Measurements from ENCODE around the gene EGFR.

Gene EGFR

DNA sequence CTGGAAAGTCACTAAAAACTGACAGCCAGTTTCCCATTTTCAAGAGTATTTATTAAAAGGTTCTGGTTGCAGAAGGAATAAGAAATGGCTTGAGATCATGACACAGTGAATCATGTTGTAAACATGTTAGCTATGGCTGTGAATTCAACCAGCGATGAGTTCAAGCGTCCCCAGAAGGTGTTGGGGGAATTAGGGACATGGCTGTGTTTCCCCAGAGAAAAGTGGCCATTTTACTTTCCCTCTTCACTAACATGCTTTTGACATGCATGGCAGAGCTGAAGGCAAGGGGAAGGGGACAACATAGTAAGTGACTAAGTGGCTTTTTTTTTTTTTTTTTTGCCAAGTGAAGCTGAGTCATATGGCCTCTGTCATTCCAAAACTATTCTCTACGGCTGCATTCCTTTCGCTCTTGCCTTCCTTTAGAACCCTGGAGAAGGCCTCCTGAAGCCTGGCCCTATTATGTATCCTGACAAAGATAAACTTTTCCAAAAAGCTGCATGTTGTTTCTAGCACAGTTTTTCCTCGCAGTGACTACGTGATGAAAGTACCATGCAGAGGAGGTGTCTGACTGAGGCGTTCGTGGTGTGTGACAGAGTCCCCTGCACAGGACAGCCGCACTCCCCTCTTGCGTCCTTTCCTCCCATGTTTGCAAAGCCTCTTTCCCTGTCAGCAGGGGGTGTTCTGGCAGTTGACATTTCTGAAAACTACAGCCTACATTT, 46.9 kb downstream of the EGFR start:
- no peak for DNase-seq

DNA sequence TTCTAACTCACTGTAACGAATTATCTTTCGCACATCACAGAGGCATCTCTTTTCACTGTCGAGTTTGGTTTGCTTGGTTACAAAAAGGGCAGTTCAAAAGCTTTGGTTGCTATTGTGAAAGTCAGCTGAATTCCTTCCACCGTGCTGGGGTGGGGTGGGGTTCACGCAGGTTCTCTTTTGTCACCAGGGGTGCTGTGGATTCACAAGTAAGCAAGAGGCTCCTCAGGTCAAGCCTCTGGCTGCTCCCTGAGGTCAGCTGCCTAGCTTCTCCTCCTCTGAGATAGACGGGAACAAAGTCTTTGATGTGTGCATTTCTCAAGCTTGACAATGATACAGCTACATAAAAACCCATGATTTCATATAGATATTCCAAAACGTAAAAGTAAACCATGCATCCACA, 47.7 kb downstream of the EGFR start:
- no peak for DNase-seq

DNA sequence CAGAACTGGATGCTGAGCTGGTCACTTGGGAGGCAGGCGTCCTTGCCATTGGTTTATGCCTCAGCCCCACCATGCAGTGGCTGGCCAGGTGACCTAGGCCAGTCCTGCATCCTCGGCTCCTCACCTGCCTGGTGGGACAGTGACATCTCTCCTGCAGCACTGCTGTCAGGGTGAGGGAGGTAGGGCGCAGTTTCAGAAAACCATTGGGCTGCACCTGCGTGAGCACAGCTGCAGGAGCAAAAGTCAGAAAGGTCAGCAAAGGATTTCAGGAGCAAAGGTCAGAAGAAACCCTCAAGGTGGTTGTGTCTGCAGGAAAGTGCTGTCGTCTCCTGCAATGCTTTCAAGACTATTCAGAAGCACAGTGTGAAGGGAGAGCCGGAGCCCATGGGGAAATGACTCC, 48.1 kb downstream of the EGFR start:
- no peak for DNase-seq

DNA sequence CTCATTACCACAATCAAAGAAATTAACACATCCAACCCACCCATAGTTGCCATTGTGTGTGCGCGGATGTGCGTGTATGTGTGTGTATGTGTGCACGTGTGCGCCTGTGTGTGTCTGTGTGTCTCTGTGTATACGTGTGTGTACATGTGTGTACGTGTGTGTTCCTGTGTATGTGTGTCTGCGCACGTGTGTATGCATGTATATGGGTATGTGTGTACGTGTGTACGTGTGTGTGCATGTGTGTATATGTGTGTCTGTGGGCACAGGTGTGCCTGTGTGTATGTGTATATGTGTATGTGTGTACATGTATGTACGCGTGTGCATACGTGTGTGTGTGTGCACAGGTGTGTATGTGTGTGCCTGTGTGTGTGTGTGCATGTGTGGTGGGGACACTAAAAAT, 48.9 kb downstream of the EGFR start:
- no peak for DNase-seq

DNA sequence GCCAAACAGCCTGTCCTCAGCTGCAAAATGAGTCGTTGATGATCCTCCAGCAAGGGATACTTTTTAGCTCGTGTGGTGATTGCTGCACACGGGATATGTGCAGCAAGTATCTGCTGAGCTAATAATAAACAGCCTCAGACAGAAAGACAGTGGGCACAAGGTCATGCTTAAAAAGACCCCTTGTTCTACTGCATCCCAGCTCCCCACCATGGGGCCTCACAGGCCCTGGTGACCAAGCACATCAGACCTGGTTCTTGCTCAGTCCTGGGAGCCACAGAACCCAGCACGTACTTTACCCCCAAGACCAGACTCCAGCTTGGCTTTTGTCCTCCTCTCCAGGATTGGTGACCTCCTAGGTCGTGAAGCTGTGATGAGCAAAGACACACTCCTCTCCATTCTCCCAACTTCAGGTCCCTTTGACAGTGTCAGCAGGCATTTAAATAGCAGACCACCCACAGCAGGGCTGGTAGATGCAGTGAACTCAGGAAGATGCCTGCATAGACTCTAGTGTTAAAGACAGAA, 50.5 kb downstream of the EGFR start:
- DNase-seq: no peak

DNA sequence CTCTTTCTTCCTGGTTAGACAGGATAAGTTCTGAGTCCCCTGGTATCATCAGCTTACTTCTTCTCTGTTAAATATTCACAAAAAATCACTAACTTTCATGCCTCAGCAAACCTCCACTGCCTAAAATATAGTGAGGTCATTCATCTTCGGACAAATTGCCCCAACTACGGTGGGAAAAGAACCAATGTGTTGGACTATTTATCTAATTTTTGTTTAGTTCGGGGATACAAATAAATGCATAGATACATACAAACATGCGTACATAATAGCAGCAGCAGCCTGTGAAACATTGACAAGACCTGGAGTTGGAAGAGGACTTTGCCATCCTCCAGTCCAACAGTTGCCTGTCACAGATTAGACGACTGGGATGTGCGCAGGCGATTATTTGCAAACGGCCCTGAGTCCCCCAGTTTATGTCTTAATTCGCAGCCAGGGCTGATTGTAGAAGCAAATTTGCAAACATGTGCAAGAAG, 51.5 kb downstream of the EGFR start:
- no peak for DNase-seq

DNA sequence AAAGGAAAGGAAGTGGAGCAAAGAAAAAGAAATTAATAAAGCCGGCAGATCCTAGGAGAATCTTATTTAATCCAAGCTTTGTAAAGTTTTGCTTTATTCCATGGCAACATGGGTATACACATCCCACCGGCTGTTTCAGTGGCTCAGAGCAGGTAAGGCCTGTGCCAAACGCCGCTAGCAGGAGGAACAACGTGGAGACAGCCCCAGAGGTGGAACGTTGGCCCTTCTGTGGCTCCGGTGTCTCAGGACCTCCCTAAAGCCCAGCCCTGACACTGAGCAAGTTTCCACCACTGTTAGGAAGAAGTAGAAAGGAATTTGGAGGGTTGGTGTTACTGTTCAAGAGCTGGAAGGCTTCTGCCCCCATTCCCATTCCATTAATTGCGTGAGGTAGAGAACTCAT, 52.0 kb downstream of the EGFR start:
- no peak for DNase-seq

DNA sequence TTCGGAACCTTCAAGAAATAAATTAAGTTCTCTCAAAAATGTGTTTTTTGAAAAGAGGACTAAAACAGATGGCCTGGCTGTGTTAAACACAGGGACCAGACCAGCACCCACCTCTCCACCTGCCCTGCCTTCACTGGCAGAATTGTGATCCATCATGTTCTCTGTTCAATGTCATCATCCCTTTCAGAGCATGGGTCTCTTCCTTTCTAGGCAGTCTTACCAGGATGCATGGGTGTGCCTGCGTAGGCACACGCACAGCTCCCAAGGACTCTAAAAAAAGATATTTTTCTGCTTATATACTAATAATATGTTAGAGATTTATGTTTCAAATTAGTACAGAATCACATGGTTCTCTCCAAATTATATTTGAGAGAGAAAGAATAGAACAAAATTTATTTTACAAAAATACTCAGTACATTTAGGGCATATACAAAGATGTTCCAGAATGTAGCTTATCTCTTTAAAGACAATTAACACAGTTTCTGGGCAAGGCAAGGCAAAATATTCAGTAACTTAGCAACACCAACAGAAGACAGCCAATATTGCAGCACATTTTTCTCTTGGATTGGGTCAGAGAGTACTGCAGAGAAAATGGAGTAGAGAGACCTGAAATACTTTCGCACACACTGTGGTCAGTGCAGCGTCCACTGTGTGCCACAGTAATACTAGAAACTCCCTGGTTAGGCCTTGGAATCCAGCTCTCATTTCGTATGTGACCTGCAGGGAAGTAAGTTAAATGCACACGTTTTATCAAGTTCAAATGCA, 52.8 kb downstream of the EGFR start:
- no peak for DNase-seq

DNA sequence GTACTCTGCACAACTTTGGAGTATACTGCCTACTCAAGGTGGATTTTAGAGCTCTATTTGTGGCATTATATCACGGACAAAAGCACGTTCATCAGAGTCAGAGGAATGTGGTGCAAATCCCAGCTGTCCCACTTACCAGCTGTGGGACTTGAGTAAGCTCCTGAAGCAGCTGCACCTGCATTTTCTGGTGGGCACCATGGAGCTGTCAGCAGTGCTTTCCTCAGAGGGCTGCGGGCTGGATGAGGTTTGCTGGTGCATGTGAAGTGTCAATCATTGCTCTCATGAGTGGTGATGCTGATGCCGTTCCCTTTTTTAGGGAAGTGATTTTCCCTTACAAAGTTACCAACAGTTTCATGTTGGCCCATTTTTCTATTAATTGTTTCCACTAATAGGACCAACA, 53.4 kb downstream of the EGFR start:
- DNase-seq: no peak

DNA sequence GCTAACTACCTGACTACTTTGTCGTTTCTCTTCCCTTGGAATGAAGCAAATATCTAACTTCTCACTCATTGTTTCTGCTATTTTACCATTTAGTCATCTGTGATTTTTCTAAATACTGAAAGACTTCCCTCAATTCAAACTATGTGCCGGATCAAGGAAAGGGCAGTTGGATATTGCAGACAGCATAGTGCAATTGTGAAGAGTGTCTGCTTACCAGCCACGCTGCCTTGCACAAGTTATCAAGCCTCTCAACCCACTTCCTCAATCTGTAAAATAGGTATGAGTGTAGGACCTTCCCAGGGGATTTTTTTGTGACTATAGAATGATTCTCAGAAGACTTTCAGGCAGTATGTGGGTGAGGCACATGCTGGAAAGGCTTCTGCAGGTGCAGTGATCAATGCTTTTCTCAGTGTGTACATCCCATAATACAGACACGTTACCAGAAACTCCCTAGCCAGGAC, 54.3 kb downstream of the EGFR start:
- no peak for DNase-seq

DNA sequence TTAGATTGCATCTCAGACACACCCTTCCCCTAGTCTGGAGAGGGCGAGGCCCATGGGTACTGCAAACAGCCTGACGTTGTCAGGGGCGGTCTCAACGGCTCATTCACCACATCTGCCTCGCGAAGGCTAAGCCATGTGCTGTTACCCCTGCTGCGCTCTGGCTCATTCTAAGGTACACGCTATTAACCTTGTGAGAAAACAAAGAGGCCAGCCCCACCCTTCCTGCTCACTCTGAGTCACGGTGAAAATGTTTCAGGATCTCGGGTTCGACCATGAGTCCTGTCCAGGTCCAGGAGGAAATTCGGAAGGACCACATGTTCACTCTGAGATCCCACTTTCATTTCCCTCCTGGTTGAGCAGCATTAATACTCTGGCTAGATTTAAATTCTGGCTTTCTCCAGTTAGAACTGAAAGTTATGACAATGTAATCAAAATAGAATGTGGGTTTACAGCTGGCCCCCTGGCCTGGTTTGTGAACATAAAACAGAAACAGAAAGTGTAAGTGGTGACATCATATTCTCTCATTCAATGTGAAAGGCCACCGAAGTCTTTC, 55.2 kb downstream of the EGFR start:
- DNase-seq: no peak

DNA sequence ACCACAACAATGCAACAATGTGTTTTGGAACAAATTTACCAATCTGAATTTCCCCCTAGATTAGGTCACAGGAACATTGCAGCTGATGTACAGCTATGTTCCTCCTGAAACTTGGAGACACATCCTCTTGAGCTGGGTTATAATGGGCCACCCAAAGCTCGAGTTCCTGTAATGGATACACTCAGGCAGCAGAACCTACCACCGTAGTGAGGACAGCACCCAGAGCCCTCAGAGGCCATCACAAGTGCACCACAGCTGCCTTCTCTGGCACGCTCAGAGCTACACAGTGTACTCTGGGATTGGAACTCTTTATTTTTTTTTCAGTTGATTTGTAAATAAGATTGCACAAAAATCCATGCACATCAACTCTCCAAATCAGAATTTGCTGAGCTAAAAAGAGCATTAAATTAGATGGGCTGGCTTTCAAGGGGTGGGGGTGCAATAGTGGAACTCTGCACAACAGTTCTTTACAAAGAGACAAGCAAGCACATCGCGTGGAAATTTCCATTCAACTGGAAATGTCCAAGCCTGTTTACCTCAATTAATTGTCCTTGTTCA, 56.7 kb downstream of the EGFR start:
- DNase-seq: no peak

DNA sequence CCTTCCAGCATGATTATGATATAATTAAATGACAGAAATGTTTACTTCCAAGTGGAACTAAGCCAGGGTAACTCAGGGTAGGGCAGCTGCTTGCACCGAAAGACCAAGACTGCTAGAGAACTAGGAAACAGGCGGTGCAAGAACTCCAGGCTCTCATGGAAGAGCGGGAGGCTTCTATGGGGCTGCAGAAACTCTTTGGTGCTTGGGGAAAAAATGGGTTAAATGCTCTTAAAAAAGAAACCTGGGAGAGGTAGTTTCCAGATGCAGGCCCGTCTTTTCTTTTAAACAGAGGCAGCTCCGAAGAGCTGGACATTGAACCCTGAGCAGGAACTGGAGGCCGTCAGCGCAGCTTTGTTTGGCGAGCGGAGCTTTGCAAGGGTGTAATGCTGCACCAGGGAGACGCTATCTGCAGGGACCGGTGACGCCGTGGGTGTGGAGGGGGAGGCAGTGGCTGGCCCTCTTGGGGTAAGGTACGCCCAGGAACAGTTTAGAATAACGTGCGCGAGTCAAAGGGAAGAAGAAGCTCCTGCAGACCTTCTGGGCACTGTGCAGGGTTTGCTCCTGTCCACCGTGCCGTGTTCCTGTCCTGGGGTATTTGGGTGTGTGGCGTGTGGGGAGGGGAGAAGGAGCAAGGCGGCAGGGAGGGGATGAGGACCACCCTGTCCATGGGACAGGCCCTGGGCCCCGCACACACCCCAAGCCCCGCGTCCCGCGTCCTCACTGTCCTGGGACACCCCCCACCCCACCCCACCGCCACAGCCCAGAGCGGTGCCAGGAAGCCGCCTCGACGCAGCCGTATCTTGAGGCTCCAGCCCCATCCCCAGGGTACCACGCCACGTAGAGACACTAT, 59.0 kb downstream of the EGFR start:
- DNase-seq: no peak

DNA sequence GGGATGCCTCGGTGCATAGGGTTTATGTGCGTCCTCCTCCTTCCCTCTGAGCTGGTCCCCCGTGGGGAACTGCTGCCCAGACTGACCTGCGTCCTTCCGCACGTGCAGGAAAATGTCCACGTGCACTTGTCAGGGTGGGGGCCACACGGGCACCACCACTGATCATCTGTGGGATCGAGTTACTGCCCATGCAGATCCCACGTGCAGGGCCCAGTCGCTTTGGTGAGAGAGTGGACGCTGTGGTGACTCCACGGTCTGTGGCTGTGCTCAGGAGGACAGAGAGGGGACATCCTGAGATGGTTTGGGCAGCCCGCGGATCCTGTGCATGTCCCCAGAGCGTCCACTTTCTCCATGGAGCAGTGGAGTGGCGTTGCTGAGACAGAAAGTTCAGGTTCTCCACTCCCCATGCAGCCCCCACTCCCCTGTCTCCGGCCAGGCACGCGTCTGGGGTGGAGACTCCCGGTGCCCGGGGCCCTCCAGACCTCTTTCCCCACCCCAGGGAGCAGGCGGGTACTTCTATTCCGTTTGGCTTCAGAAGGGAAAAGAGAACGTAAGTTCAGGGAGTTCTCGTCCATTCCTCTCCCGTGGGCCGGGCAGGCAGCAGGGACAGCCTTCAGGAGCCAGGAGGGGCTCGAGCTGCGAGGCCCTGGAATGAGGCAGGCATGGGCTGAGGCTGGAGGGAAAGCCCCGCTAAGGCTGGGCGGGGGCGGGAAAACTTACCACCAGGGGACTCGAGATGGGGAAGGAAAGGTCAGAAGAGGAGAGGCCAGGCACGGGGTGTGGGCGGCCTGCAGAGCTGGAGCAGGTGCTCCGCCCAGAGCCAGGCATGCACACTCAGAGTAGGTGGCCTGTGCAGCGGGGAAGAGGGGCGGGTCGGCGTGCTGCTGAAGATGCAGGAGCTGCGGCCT, 59.9 kb downstream of the EGFR start:
- no peak for DNase-seq

DNA sequence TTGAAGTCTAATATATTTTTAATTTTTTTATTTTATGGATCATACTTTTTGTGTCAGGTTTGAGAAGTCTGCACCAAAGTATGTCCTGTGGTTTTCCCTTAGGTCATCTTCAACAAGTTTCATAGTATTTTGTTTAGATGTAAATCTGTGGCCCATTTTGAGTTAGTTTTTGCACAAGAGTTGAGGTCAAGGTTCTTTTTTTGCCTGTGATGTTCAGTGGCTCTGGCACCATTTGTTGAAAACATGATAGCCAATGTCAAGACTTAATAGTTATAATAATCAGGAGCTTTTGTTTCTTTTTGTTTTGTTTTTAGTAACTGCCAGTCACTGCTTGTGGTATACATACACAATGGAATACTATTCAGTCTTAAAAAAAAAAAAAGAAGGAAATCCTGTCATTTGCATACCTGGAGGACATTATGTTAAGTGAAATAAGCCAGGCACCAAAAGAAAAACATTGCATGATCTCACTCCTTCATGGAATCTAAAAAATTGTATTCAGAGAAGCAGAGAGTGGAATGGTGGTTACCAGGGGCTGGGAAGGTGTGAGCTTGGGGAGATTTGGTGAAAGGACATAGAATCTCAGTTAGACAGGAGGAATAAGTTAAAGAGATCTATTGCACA, 61.3 kb downstream of the EGFR start:
- DNase-seq: no peak

DNA sequence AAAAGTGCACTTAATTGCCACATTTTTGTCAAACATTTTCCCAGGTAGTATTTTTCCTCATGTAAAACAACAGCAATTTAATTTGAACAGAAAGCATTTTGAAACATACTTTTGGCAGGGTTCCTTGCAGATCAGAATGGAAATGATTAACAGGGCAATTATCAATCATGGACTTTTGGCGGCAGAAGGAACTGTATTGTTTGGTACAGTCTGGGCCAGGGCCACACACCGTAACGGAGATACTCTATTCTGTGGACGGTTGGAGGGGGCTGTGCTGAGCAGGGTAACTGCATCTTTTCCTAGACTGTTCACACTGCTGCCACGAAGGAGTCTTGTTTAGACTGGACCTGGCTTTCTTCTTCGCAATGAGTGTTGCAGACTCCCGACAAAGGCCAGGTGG, 62.3 kb downstream of the EGFR start:
- no peak for DNase-seq

DNA sequence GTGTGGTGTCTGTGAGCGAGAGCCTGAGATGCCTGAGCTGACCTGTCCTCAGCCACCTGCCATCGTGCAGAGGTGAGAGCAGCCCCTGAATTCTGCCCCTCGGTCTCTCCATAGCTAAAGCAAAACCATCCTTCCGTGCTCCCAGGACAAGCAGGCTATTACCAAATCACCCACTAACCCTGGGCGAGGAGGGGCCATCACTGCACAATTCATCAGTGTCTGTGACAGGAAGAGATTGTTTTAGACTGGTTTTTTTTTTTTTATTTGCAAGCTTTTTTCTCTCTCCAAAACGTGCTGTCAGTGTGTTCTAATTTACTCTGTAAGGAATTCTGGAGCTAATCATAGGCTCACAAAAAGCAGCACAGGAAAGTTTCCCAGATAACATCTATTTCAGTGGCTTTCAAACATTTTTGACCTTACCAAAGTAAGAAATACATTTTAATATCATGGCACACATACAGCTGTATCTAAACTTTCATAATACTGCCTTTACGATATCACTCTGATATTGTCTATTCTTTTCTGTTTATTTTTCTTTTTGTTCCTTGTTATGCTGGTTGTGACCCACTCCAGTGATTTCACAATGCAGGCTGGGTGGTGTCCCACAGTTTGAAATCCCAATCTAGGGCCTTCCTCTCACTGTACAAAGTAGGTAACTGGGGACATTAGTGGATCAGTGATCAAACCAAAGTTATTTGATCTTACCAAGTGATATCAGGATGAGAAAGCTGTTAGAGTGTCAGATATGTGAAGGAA, 62.8 kb downstream of the EGFR start:
- DNase-seq: no peak

DNA sequence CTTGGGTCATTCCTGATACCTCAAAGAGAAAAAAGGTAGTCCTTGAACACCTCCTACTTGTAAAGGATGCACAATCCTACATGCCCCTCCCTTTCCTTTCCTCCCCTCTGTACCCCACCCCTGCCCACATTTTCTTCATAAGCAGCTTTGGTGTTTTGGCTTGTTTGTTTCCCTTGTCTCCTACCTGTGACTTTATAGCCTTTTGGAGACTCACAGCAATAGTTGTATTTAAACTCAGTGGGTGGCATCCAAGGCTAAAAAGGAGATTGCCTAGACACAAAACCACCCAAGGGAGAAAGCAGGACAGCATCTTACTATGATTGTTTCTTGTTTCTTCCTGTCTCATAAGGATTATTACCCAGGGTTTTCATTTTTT, 63.4 kb downstream of the EGFR start:
- no peak for DNase-seq

DNA sequence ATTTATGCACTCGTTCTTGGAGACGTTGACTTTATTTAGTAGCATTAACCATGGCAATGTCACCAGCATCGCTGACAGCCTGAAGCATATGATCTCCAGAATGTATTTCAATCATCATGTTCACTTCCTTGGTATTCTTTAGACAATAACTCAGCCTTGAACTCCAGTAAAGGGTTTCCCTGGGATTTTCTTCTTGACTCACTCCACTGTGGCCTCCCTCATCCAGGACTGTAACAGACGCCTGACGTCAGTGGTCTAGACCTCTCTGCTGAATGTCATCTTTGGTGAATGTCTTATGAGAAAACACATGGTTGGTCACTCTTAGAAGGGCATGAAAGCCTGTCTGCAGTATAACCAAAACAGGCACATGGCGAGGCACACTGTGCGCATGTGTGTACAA, 64.4 kb downstream of the EGFR start:
- DNase-seq: no peak

DNA sequence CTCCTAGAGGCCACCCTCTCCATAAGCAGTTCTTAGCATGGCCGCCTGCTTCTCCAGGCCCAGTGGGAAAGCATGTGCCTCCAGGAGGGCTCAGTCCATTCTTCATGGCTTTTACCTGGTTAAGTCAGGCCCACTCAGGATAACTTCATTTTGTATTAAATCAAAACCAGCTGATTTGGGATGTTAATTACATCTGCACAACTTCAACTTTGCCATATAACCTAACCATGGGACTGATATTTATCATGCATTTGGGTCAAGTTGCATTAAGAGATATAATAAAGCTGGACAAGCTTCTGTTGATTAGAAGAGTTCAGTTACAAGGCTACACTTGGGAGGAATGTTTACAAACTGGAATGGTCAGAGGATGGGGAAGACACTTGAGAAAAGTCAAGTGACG, 65.5 kb downstream of the EGFR start:
- no peak for DNase-seq
